Astrocyte (in vitro differentiated cells and primary cell): ENCODE measurements around the gene UHRF1. TPM values are rescaled to one million over a fixed set of nuclear protein-coding genes. Genes with fewer than 3 reads are reported as not detected.

Experiments
- microRNA-seq: library from miRNA; unstranded; fragments of <30 nt; microRNA quantifications from one replicate; pipeline ENCODE4 v1.2.0, GENCODE V29; 2020
- total RNA-seq: library from RNA; stranded (reverse); gene quantifications from 2 replicates; pipeline ENCODE4 v1.2.1, GENCODE V29; 2021

UHRF1 gene
- total RNA-seq, 1 donor from 2014 or later, result 16.2 TPM

Small RNAs within 50 kb of the gene (microRNA-seq; reads per million reads assigned to microRNA genes)
- gene MIR4747, result 0.82 reads per million

Other genes with a start within 250 kb of the UHRF1 start
- 131 and 153 TPM in 2 replicates for gene MYDGF, start 239.2 kb upstream of the UHRF1 start, total RNA-seq
- gene DPP9, start 185.7 kb upstream of the UHRF1 start, total RNA-seq, result 44.8 and 50.0 TPM in 2 replicates
- gene FEM1A, start 117.8 kb upstream of the UHRF1 start, total RNA-seq, result 12.0 and 12.6 TPM in 2 replicates
- gene TICAM1, start 77.8 kb upstream of the UHRF1 start, total RNA-seq, result 10.0 TPM in 2 replicates
- gene PLIN3, start 41.8 kb upstream of the UHRF1 start, total RNA-seq, result 148 and 157 TPM in 2 replicates
- not detected in 2 replicates for gene ARRDC5, start 6.6 kb upstream of the UHRF1 start, total RNA-seq
- gene KDM4B, start 59.6 kb downstream of the UHRF1 start, total RNA-seq, result 55.2 and 61.4 TPM in 2 replicates